Hepatocyte (in vitro differentiated cells): ENCODE measurements around the gene CYYR1. TPM values are rescaled to one million over a fixed set of nuclear protein-coding genes. Genes with fewer than 3 reads are reported as not detected.

Experiments used
- DNase-seq: peaks from one replicate; pipeline ENCODE4 v3.0.0-alpha.2; 2016; ENCODE audit warnings: low spot score
- H2AFZ ChIP-seq: fragments of 200-600 bp; sonication (generic); 2 replicates; pipeline ENCODE4 v1.6.0; 2016; ENCODE audit warnings: antibody characterized with exemption, mild to moderate bottlenecking
- H3K27ac ChIP-seq: fragments of 200-600 bp; sonication (generic); 2 replicates; pipeline ENCODE4 v1.5.1; 2016; ENCODE audit warnings: mild to moderate bottlenecking
- H3K27me3 ChIP-seq: fragments of 200-600 bp; sonication (generic); 2 replicates; pipeline ENCODE4 v1.6.1; 2016
- H3K36me3 ChIP-seq: fragments of 200-600 bp; sonication (generic); replicated peaks from 2 replicates; pipeline ENCODE4 v1.5.1; 2016; ENCODE audit warnings: low read depth; ENCODE audit not compliant: insufficient read depth
- H3K4me1 ChIP-seq: fragments of 200-600 bp; sonication (generic); 2 replicates; pipeline ENCODE4 v1.5.1; 2016; ENCODE audit warnings: mild to moderate bottlenecking, moderate library complexity; ENCODE audit not compliant: insufficient read depth
- H3K4me2 ChIP-seq: fragments of 200-600 bp; sonication (generic); 2 replicates; pipeline ENCODE4 v1.6.0; 2016
- H3K4me3 ChIP-seq: fragments of 200-600 bp; sonication (generic); 2 replicates; pipeline ENCODE4 v1.5.1; 2016; ENCODE audit warnings: mild to moderate bottlenecking
- H3K79me2 ChIP-seq: fragments of 200-600 bp; sonication (generic); 2 replicates; pipeline ENCODE4 v1.6.0; 2017; ENCODE audit warnings: mild to moderate bottlenecking
- H3K9me2 ChIP-seq: fragments of 200-600 bp; sonication (generic); replicated peaks from 2 replicates; pipeline ENCODE4 v1.6.0; 2017; ENCODE audit warnings: mild to moderate bottlenecking; ENCODE audit not compliant: insufficient read depth
- H3K9me3 ChIP-seq: fragments of 200-600 bp; sonication (generic); 2 replicates; pipeline ENCODE4 v1.5.1; 2016; ENCODE audit warnings: low read depth, mild to moderate bottlenecking
- H4K20me1 ChIP-seq: fragments of 200-600 bp; sonication (generic); 2 replicates; pipeline ENCODE4 v1.6.0; 2016; ENCODE audit warnings: mild to moderate bottlenecking; ENCODE audit not compliant: insufficient read depth, poor library complexity, severe bottlenecking
- EZH2 ChIP-seq: fragments of 200-600 bp; sonication (generic); IDR thresholded peaks from 2 replicates; pipeline ENCODE4 v1.6.1; 2016; ENCODE audit warnings: antibody characterized with exemption, mild to moderate bottlenecking, borderline replicate concordance
- EZH2phosphoT487 ChIP-seq: fragments of 200-600 bp; sonication (generic); IDR thresholded peaks from one replicate; pipeline ENCODE4 v1.6.1; 2018; ENCODE audit warnings: antibody characterized with exemption, mild to moderate bottlenecking, low read depth, moderate library complexity; ENCODE audit not compliant: unreplicated experiment, severe bottlenecking
- WGBS: methylation state at CpG from one replicate; pipeline ENCODE4 v1.1.6; 2016; ENCODE audit warnings: low lambda C conversion rate; ENCODE audit errors: missing lambda C conversion rate; 5-methylcytosine and 5-hydroxymethylcytosine counted together
- polyA plus RNA-seq: library from polyadenylated mRNA; unstranded; fragments of >200 nt; fragmentation: Nextera tagmentation; extraction: Ambion mirVana; gene quantifications from 2 replicates; pipeline ENCODE4 v1.2.1, GENCODE V29; 2016
- total RNA-seq: library from RNA; depleted of rRNA; stranded (reverse); fragments of >200 nt; gene quantifications from 2 replicates; pipeline ENCODE4 v1.2.3, GENCODE V29; 2014
- TF ChIP-seq, protein P1 (sequence below): fragments of 200-600 bp; sonication (generic); IDR thresholded peaks from 2 replicates; pipeline ENCODE4 v1.5.1; 2016; ENCODE audit warnings: antibody characterized with exemption, mild to moderate bottlenecking; ENCODE audit not compliant: poor library complexity

The CYYR1 gene
- total and polyA plus RNA-seq, 2 experiments from 2014 or later = 6.6 to 7.6 TPM

DNA sequence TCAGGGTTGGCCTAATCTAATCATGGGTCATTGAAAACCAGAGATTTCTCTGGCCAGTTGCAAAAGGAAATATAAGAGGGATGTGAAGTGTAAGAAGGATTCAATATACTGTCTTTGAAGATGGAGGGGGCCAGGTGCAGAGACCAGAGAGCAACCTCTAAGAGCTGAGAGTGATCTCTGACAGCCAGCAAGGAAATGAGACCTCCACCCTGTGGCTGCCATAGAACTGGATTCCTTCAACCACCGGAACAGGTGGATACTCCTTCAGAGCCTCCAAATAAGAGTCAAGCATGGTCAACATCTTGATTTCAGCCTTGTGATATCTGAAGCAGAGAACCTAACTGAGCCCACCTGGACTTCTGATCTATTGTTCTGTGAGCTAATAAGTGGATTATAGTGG, 128.4 kb downstream of the CYYR1 start:
- H3K9me3 ChIP-seq = no peaks in the 10 kb centered on the region
- H3K27ac ChIP-seq = no peak overlapping the region
- no peaks in the 10 kb centered on the region for H4K20me1 ChIP-seq
- no peak for DNase-seq
- TF ChIP-seq EZH2 = no peak
- no peak for TF ChIP-seq EZH2phosphoT487
- TF ChIP-seq, protein P1, sequence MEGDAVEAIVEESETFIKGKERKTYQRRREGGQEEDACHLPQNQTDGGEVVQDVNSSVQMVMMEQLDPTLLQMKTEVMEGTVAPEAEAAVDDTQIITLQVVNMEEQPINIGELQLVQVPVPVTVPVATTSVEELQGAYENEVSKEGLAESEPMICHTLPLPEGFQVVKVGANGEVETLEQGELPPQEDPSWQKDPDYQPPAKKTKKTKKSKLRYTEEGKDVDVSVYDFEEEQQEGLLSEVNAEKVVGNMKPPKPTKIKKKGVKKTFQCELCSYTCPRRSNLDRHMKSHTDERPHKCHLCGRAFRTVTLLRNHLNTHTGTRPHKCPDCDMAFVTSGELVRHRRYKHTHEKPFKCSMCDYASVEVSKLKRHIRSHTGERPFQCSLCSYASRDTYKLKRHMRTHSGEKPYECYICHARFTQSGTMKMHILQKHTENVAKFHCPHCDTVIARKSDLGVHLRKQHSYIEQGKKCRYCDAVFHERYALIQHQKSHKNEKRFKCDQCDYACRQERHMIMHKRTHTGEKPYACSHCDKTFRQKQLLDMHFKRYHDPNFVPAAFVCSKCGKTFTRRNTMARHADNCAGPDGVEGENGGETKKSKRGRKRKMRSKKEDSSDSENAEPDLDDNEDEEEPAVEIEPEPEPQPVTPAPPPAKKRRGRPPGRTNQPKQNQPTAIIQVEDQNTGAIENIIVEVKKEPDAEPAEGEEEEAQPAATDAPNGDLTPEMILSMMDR = no peak
- no peaks in the 10 kb centered on the region for H3K79me2 ChIP-seq
- H3K9me2 ChIP-seq = no peaks in the 10 kb centered on the region
- H3K36me3 ChIP-seq = no peaks in the 10 kb centered on the region
- WGBS = 87% methylated on average over 1 of the region's 1 CpG
- no peaks in the 10 kb centered on the region for H3K27me3 ChIP-seq
- H3K4me3 ChIP-seq = no peak overlapping the region
- H3K4me2 ChIP-seq = no peak overlapping the region
- no peak overlapping the region for H2AFZ ChIP-seq
- peaks cover 3% of the 10 kb centered on the region for H3K4me1 ChIP-seq

DNA sequence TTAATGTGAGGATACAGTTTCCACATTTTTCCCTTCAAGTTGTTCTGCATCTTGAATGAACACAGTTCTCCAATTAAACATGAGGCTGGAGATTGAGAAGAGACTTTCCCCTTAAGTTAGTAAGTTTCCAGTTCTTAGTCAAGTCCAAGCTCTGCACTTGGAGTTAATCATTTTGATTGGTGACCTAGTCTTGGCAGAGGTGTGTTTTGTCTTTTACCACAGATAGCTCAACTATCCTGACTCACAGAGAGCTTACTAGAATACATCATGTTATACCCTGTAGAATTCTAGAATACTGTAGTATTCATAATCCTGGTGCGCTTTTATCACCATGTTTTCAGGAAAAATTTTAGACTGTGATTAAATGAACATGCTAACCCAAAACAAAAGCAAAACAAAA, 129.2 kb downstream of the CYYR1 start:
- DNase-seq = no peak
- WGBS = 100% methylated on average over 1 of the region's 1 CpG
- H3K27ac ChIP-seq = no peak overlapping the region
- H3K27me3 ChIP-seq = no peaks in the 10 kb centered on the region
- no peak overlapping the region for H2AFZ ChIP-seq
- H3K79me2 ChIP-seq = no peaks in the 10 kb centered on the region
- no peak for TF ChIP-seq EZH2
- TF ChIP-seq, protein P1 = no peak
- no peak for TF ChIP-seq EZH2phosphoT487
- H3K9me2 ChIP-seq = no peaks in the 10 kb centered on the region
- no peak overlapping the region for H3K4me2 ChIP-seq
- no peaks in the 10 kb centered on the region for H4K20me1 ChIP-seq
- no peak overlapping the region for H3K4me3 ChIP-seq
- H3K36me3 ChIP-seq = no peaks in the 10 kb centered on the region
- peaks cover 3% of the 10 kb centered on the region for H3K4me1 ChIP-seq
- no peaks in the 10 kb centered on the region for H3K9me3 ChIP-seq

DNA sequence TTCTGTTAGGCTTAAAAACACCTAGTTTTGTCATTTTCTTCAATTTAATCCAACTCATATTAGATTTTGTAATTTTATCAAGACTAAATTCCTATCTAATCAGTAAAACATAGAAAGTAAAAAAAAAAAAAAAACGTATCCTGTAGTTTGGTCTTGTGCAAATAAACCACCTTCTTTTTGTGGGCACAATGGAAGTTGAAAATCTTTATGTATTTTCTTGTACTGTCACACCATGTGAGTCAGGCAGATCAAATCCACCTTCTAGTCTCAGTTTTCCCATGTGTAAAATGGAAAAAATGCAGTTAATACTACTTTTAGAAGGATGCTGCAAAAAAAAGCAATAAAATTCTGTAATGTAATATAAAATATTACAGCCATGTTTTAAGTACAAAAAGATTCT, 129.8 kb downstream of the CYYR1 start:
- Histone ChIP-seq H3K4me1 (no peaks in the 10 kb centered on the region), H3K79me2 (no peaks in the 10 kb centered on the region), H3K9me2 (no peaks in the 10 kb centered on the region), H3K27me3 (no peaks in the 10 kb centered on the region), H3K27ac (no peak overlapping the region), H3K4me3 (no peak overlapping the region), H3K4me2 (no peak overlapping the region), H3K36me3 (no peaks in the 10 kb centered on the region), H3K9me3 (no peaks in the 10 kb centered on the region), H4K20me1 (no peaks in the 10 kb centered on the region), H2AFZ (no peak overlapping the region)
- 74% methylated on average over 1 of the region's 1 CpG for WGBS
- TF ChIP-seq EZH2 (no peak), EZH2phosphoT487 (no peak)
- TF ChIP-seq, protein P1 = no peak
- DNase-seq = no peak

DNA sequence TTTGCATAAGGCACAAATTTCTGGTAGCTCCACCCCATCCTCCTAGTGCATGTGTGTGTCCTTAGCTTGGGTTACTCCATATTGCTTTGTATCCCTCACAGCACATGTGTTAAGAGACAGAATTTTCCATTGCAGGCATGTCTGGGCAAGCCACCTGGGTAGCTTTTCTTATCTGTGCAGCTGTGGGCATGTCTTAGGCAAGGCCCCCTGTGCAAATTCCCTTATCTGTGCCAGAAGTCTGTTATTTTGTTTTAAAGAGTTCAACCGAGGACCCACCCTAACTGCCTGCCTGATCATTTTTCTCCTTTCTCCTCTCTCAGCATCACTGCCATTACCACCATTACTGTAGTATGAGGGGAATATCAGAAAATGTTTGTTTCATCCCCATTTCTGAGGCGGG, 131.9 kb downstream of the CYYR1 start:
- no peaks in the 10 kb centered on the region for H4K20me1 ChIP-seq
- DNase-seq = no peak
- no peaks in the 10 kb centered on the region for H3K4me1 ChIP-seq
- no peaks in the 10 kb centered on the region for H3K79me2 ChIP-seq
- H3K9me2 ChIP-seq = no peaks in the 10 kb centered on the region
- 69% methylated on average over 2 of the region's 2 CpGs for WGBS
- no peaks in the 10 kb centered on the region for H3K27me3 ChIP-seq
- H3K9me3 ChIP-seq = no peaks in the 10 kb centered on the region
- H3K36me3 ChIP-seq = no peaks in the 10 kb centered on the region
- TF ChIP-seq EZH2 (no peak), EZH2phosphoT487 (no peak)
- TF ChIP-seq, protein P1 = no peak
- no peak overlapping the region for H3K4me2 ChIP-seq
- no peak overlapping the region for H3K4me3 ChIP-seq
- H2AFZ ChIP-seq = no peak overlapping the region
- H3K27ac ChIP-seq = no peak overlapping the region
